Measurements from ENCODE around the gene MAPT. TPM values are rescaled to one million over a fixed set of nuclear protein-coding genes. Genes with fewer than 3 reads are reported as not detected.

Gene MAPT
- total RNA-seq, 1 experiment from 2014 or later = 37.5 TPM

DNA sequence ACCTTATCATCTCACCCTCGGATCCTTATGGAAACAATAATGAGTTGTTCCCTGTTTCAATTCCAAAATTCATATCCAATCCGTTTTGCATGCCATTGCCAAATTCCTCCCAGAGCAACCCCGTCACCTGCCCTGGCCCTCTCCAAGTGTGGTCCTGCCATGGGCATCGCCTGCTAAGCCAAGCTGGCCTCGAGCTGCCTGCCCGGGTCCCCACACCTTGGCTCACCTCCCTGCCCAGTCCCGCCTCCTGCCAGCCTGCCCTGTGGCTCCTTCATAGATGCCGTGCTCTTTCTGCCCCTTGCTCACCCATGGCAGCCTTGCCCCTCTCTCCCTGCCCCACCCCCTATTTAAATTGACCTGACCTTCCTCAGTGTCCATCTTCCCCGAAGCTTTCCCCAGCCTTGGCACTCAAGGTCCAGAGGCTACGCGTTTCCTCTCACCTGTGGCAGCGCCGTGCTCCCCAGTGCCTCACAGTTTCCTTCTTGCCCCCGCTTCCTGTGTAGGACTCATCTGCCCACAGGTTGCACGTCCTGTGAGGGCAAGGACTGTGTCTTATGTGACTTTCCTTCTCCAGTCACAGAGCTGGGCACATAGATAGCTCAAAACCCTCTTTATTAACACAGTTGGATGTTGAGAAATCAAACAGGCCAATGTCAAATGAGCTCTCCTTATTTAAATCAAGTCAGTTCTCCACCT, 12.7 kb downstream of the MAPT start:
- TF ChIP-seq EGR1 (IDR thresholded peaks at IDR 0.05; ENCODE audit: low read depth) (no peak), POLR2AphosphoS5 (IDR thresholded peaks at IDR 0.05; ENCODE audit: low read depth, low read length) (no peak), CEBPB (IDR thresholded peaks at IDR 0.05; ENCODE audit: low read depth) (no peak), POLR2A (IDR thresholded peaks at IDR 0.05; ENCODE audit: borderline replicate concordance, extremely low read depth, insufficient read depth, insufficient read length) (no peak)
- Histone ChIP-seq H3K36me3 (ENCODE audit: control insufficient read depth in 1 of 2, insufficient read depth in 2 of 2, low read length in 2 of 2) (no peaks in the 10 kb centered on the region), H3K27ac (ENCODE audit: low read depth, low read length) (no peak overlapping the region), H3K79me2 (ENCODE audit: insufficient read depth, low read length) (no peaks in the 10 kb centered on the region), H4K20me1 (ENCODE audit: insufficient read depth) (no peaks in the 10 kb centered on the region), H3K9ac (ENCODE audit: low read length) (no peak overlapping the region), H3K4me3 (replicated peaks in 1 of 2; ENCODE audit: low read depth in 1 of 2, low read length in 2 of 2) (no peak overlapping the region), H2AFZ (ENCODE audit: low read depth, low read length, poor library complexity, severe bottlenecking) (no peak overlapping the region), H3K27me3 (ENCODE audit: insufficient read depth, low read length) (no peaks in the 10 kb centered on the region), H3K4me2 (ENCODE audit: low read length) (no peak overlapping the region), H3K9me2 (ENCODE audit: insufficient read depth) (no peaks in the 10 kb centered on the region), H3K9me3 (ENCODE audit: control insufficient read depth in 1 of 2, insufficient read depth in 1 of 2, low read depth in 1 of 2, low read length in 2 of 2) (no peaks in the 10 kb centered on the region; a peak in 1 of 4 replicates), H3K4me1 (ENCODE audit: control insufficient read depth in 1 of 2, insufficient read depth in 2 of 2, low read length in 2 of 2) (no peaks in the 10 kb centered on the region)
- intact Hi-C loops (cut with micrococcal nuclease) = no loop called here
- BruUV-seq (replicated peaks) = no TSS peak
- RAD21 ChIA-PET (ENCODE audit: low non-redundant PET in 1 of 2, low total read pairs in 2 of 2, uncharacterized antibody in 2 of 2, unreplicated experiment in 2 of 2) = no interaction called here
- POLR2A ChIA-PET = no interaction called here
- no peak for DNase-seq (ENCODE audit: low read depth, low spot score)
- CTCF ChIA-PET = interaction anchor here (1.3 kb wide), 1 partner anchor 13 kb away, joined by 8 read pairs; the partner anchor contains the start of gene MAPT
- ATAC-seq = no peak

DNA sequence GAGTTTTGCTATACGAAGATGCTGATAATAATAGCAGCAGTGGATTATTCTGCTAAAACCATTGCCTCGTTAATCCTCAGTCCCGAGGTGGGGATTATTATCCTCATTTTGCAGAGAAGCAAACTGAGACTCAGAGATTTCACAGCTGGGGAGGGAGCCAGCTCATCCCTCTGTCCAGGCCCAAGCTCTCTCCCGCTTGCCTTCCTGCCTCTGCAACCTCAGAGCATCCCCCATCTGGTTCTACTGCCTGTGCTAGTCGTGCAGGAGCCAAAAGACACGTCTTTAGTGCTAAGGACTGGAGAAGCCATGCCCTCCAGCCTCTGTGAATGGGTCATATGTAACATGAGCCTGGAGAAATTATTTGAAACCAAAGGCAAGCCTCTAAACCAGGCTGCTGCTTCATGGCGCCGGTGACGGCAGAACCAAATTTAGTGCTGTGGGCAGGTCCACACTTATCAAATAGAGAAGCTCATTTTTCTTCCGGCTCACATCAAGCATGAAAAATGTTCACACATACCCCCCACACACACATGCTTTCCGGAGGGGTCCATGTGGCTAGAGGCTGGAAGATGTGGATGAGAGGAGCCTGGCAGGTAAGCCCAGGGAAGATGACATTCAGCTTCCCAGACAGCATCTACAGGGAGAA, 13.5 kb downstream of the MAPT start:
- H3K9ac ChIP-seq (ENCODE audit: low read length) = no peak overlapping the region
- no peak overlapping the region for H3K27ac ChIP-seq (ENCODE audit: low read depth, low read length)
- ChIA-PET CTCF (interaction anchor here (1.3 kb wide), 1 partner anchor 14 kb away, joined by 8 read pairs; the partner anchor contains the start of gene MAPT), POLR2A (no interaction called here), RAD21 (ENCODE audit: low non-redundant PET in 1 of 2, low total read pairs in 2 of 2, uncharacterized antibody in 2 of 2, unreplicated experiment in 2 of 2) (no interaction called here)
- no peaks in the 10 kb centered on the region; a peak in 1 of 4 replicates for H3K9me3 ChIP-seq (ENCODE audit: control insufficient read depth in 1 of 2, insufficient read depth in 1 of 2, low read depth in 1 of 2, low read length in 2 of 2)
- DNase-seq (ENCODE audit: low read depth, low spot score) (no peak), ATAC-seq (no peak)
- no peak overlapping the region for H2AFZ ChIP-seq (ENCODE audit: low read depth, low read length, poor library complexity, severe bottlenecking)
- no peaks in the 10 kb centered on the region for H3K79me2 ChIP-seq (ENCODE audit: insufficient read depth, low read length)
- intact Hi-C loops (cut with micrococcal nuclease) = no loop called here
- no peak overlapping the region for H3K4me3 ChIP-seq (replicated peaks in 1 of 2; ENCODE audit: low read depth in 1 of 2, low read length in 2 of 2)
- no peak overlapping the region for H3K4me2 ChIP-seq (ENCODE audit: low read length)
- H3K36me3 ChIP-seq (ENCODE audit: control insufficient read depth in 1 of 2, insufficient read depth in 2 of 2, low read length in 2 of 2) = peaks cover 0 to 4% of the 10 kb centered on the region in 2 experiments; a peak in 1 of 4 replicates
- BruUV-seq (replicated peaks) = no TSS peak
- H3K27me3 ChIP-seq (ENCODE audit: insufficient read depth, low read length) = no peaks in the 10 kb centered on the region
- H3K4me1 ChIP-seq (ENCODE audit: control insufficient read depth in 1 of 2, insufficient read depth in 2 of 2, low read length in 2 of 2) = no peaks in the 10 kb centered on the region
- H3K9me2 ChIP-seq (ENCODE audit: insufficient read depth) = no peaks in the 10 kb centered on the region
- H4K20me1 ChIP-seq (ENCODE audit: insufficient read depth) = no peaks in the 10 kb centered on the region
- TF ChIP-seq ELF1 (IDR thresholded peaks at IDR 0.05; ENCODE audit: borderline replicate concordance, low read depth) = no peak
- TF ChIP-seq CBX3 (IDR thresholded peaks at IDR 0.05; ENCODE audit: low read depth) = no peak
- no peak for TF ChIP-seq REST (IDR thresholded peaks at IDR 0.05; ENCODE audit: low read depth)
- no peak for TF ChIP-seq SRF (IDR thresholded peaks at IDR 0.05; ENCODE audit: low read depth)
- TF ChIP-seq FOSL1 (IDR thresholded peaks at IDR 0.05; ENCODE audit: low read depth) = no peak
- TF ChIP-seq, protein P1, sequence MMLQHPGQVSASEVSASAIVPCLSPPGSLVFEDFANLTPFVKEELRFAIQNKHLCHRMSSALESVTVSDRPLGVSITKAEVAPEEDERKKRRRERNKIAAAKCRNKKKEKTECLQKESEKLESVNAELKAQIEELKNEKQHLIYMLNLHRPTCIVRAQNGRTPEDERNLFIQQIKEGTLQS (IDR thresholded peaks at IDR 0.05) = no peak
- no peak for TF ChIP-seq POLR2A (IDR thresholded peaks at IDR 0.05; ENCODE audit: borderline replicate concordance, extremely low read depth, insufficient read depth, insufficient read length)
- no peak for TF ChIP-seq SIN3A (IDR thresholded peaks at IDR 0.05; ENCODE audit: low read depth)
- TF ChIP-seq ZFX (IDR thresholded peaks at IDR 0.05) = no peak
- no peak for TF ChIP-seq ZBTB33 (IDR thresholded peaks at IDR 0.05; ENCODE audit: extremely low read depth, insufficient replicate concordance, low read length)
- TF ChIP-seq POLR2AphosphoS5 (IDR thresholded peaks at IDR 0.05; ENCODE audit: low read depth, low read length) = no peak
- TF ChIP-seq TCF7L2 (IDR thresholded peaks at IDR 0.05; ENCODE audit: borderline replicate concordance, extremely low read depth, insufficient read depth, insufficient read length) = no peak

Measured in HCT116 (cell line).